CD4-positive, alpha-beta memory T cell (primary cell): ENCODE data around the gene HEYL. TPM values are rescaled to one million over a fixed set of nuclear protein-coding genes. Genes with fewer than 3 reads are reported as not detected.

ENCODE experiments used
- CTCF ChIA-PET: fragments of 350-600 bp; sonication (Branson Sonifier 250); formaldehyde crosslinking; loops from one replicate; lab custom pipeline; 2021; ENCODE audit warnings: inconsistent platforms; ENCODE audit not compliant: partially characterized antibody; lab: Charles Lee
- POLR2A ChIA-PET: fragments of 350-600 bp; sonication (Branson Sonifier 250); formaldehyde crosslinking; loops from one replicate; lab custom pipeline; 2021; ENCODE audit not compliant: partially characterized antibody; lab: Charles Lee
- DNase-seq, 5 donors: peaks; one replicate each; pipeline versions ENCODE4 v3.0.0 to v3.0.0-alpha.2; 2020 to 2022; ENCODE audit warnings: mixed read lengths in 1 of 5
- H3K27ac ChIP-seq: one replicate; pipeline ENCODE4 v1.7.0; 2013; ENCODE audit warnings: low read depth, low read length
- H3K27me3 ChIP-seq: 2 replicates; pipeline ENCODE4 v1.7.0; 2013; ENCODE audit warnings: mild to moderate bottlenecking, low read length, moderate library complexity; ENCODE audit not compliant: insufficient read depth
- H3K36me3 ChIP-seq: 2 replicates; pipeline ENCODE4 v1.7.0; 2013; ENCODE audit warnings: mild to moderate bottlenecking, low read length, moderate library complexity; ENCODE audit not compliant: insufficient read depth
- H3K4me1 ChIP-seq: 2 replicates; pipeline ENCODE4 v1.7.0; 2013; ENCODE audit warnings: mild to moderate bottlenecking, low read length, moderate library complexity; ENCODE audit not compliant: insufficient read depth
- H3K4me3 ChIP-seq, 2 donors: one replicate each; pipeline ENCODE4 v1.7.0; 2013; ENCODE audit warnings: low read length in 2 of 2, mild to moderate bottlenecking in 1 of 2
- H3K9me3 ChIP-seq, 2 donors: one replicate each; pipeline ENCODE4 v1.7.0; 2013; ENCODE audit warnings: low read length in 2 of 2, control low read depth in 1 of 2; ENCODE audit not compliant: control insufficient read depth in 1 of 2
- H3K27ac Mint-ChIP-seq, 7 donors: one replicate each; pipeline ENCODE4 v1.8.0; 2020 to 2021; ENCODE audit warnings: mixed read lengths in 7 of 7, mild to moderate bottlenecking in 6 of 7, inconsistent platforms in 3 of 7, moderate library complexity in 3 of 7
- H3K27me3 Mint-ChIP-seq, 2 donors: one replicate each; pipeline ENCODE4 v1.8.0; 2020 to 2021; ENCODE audit warnings: mixed read lengths in 2 of 2
- H3K36me3 Mint-ChIP-seq, 2 donors: one replicate each; pipeline ENCODE4 v1.8.0; 2020 to 2021; ENCODE audit warnings: mixed read lengths in 2 of 2, inconsistent platforms in 1 of 2, mild to moderate bottlenecking in 1 of 2
- H3K4me1 Mint-ChIP-seq, 4 donors: one replicate each; pipeline ENCODE4 v1.8.0; 2020 to 2021; ENCODE audit warnings: mixed read lengths in 4 of 4, mild to moderate bottlenecking in 1 of 4
- H3K4me3 Mint-ChIP-seq, 8 donors: one replicate each; pipeline ENCODE4 v1.8.0; 2020 to 2021; ENCODE audit warnings: mixed read lengths in 8 of 8, mild to moderate bottlenecking in 7 of 8, moderate library complexity in 6 of 8, inconsistent platforms in 3 of 8
- H3K9me3 Mint-ChIP-seq, 8 donors: one replicate each; pipeline ENCODE4 v1.8.0; 2020 to 2021; ENCODE audit warnings: mixed read lengths in 8 of 8, mild to moderate bottlenecking in 5 of 8, inconsistent platforms in 3 of 8, moderate library complexity in 1 of 8
- intact Hi-C: fragments of 100-400 bp; cut with micrococcal nuclease; formaldehyde crosslinking; loops from one replicate; pipeline ENCODE4 v1.15.1; 2023
- polyA plus RNA-seq, 2 donors: library from polyadenylated mRNA; unstranded; fragments of 300-500 nt; fragmentation: Illumina TruSeq; gene quantifications; one replicate each; pipeline ENCODE4 v1.2.3, GENCODE V29; 2021
- total RNA-seq, 2 experiments: library from RNA; stranded (reverse); gene quantifications; one replicate each; pipeline ENCODE4 v1.2.3, GENCODE V29; 2021

Gene HEYL
- total and polyA plus RNA-seq, 4 experiments from 2014 or later: 0.12 to 0.23 TPM; not detected in 2

GRCh38 chr1:39683591-39684312 is 44.3 kb upstream of the HEYL start:
- H3K9me3 Mint-ChIP-seq: no peaks in the 10 kb centered on the region
- H3K36me3 Mint-ChIP-seq: peaks cover 15 to 21% of the 10 kb centered on the region in 2 donors
- H3K27me3 Mint-ChIP-seq: peaks cover 0 to 2% of the 10 kb centered on the region in 2 donors
- peak overlapping the region in 7 of 8 donors; percentile 26 to 77 (median 59) for H3K4me3 Mint-ChIP-seq
- H3K4me1 Mint-ChIP-seq: peaks cover 18 to 44% (median 38%) of the 10 kb centered on the region in 4 donors
- H3K27ac ChIP-seq: no peak overlapping the region
- intact Hi-C loops: loop anchor here (1.0 kb wide), 1 partner anchor 8 kb away; the partner anchor contains the start of gene HPCAL4
- POLR2A ChIA-PET: interaction anchor here (0.7 to 2.0 kb wide), 4 partner anchors 9 to 558 kb away, joined by 3 to 21 read pairs (median 6); partner anchors contain the start of genes HPCAL4, NT5C1A and PPIE
- peak overlapping the region in 1 of 2 donors; percentile 24 for H3K4me3 ChIP-seq
- H3K9me3 ChIP-seq: no peaks in the 10 kb centered on the region
- H3K27ac Mint-ChIP-seq: peak overlapping the region in 6 of 7 donors; percentile 11 to 92 (median 70)
- H3K27me3 ChIP-seq: no peaks in the 10 kb centered on the region
- DNase-seq: peak; percentile 46 to 73 (median 59)
- peaks cover 46% of the 10 kb centered on the region for H3K4me1 ChIP-seq
- CTCF ChIA-PET: interaction anchor here (1.0 to 2.4 kb wide), 3 partner anchors 9 to 26 kb away, joined by 3 to 13 read pairs (median 3); no protein-coding TSS in a partner anchor
- H3K36me3 ChIP-seq: no peaks in the 10 kb centered on the region

GRCh38 chr1:39681999-39682398 is 42.6 kb upstream of the HEYL start:
- peaks cover 15 to 21% of the 10 kb centered on the region in 2 donors for H3K36me3 Mint-ChIP-seq
- H3K4me1 Mint-ChIP-seq: peaks cover 15 to 38% (median 31%) of the 10 kb centered on the region in 4 donors
- intact Hi-C loops: no loop called here
- ChIA-PET CTCF (interaction anchor here (0.9 to 3.5 kb wide), 4 partner anchors 8 to 38 kb away, joined by 3 to 34 read pairs (median 10); partner anchors contain the start of gene HPCAL4), POLR2A (interaction anchor here (2.4 to 6.3 kb wide), 2 partner anchors 9 to 10 kb away, joined by 14 to 60 read pairs; partner anchors contain the start of genes HPCAL4 and NT5C1A)
- peak overlapping the region in 4 of 7 donors; percentile 53 to 76 (median 60) for H3K27ac Mint-ChIP-seq
- H3K27me3 Mint-ChIP-seq: peaks cover 0 to 2% of the 10 kb centered on the region in 2 donors
- H3K4me3 ChIP-seq: no peak overlapping the region
- H3K4me3 Mint-ChIP-seq: peak overlapping the region in 2 of 8 donors; percentile 26 to 49
- no peak for DNase-seq
- H3K4me1 ChIP-seq: peaks cover 38% of the 10 kb centered on the region
- no peaks in the 10 kb centered on the region for H3K36me3 ChIP-seq
- H3K9me3 ChIP-seq: no peaks in the 10 kb centered on the region
- no peak overlapping the region for H3K27ac ChIP-seq
- no peaks in the 10 kb centered on the region for H3K27me3 ChIP-seq
- no peaks in the 10 kb centered on the region for H3K9me3 Mint-ChIP-seq

- H3K27me3 ChIP-seq: no peaks in the 10 kb centered on the region
- no peak overlapping the region for H3K27ac ChIP-seq
- no peak for DNase-seq
- peaks cover 0 to 2% of the 10 kb centered on the region in 2 donors for H3K27me3 Mint-ChIP-seq
- peak overlapping the region; percentile 36 to 96 (median 81) for H3K27ac Mint-ChIP-seq
- POLR2A ChIA-PET: interaction anchor here (1.3 to 6.3 kb wide), 3 partner anchors 10 to 23 kb away, joined by 4 to 60 read pairs (median 14); partner anchors contain the start of genes HPCAL4 and NT5C1A
- CTCF ChIA-PET: interaction anchor here (0.9 to 3.5 kb wide), 7 partner anchors 8 to 39 kb away, joined by 3 to 34 read pairs (median 5); partner anchors contain the start of gene HPCAL4
- peak overlapping the region; percentile 33 to 88 (median 73) for H3K4me3 Mint-ChIP-seq
- no peaks in the 10 kb centered on the region for H3K9me3 ChIP-seq
- peaks cover 15 to 19% of the 10 kb centered on the region in 2 donors for H3K36me3 Mint-ChIP-seq
- peaks cover 38% of the 10 kb centered on the region for H3K4me1 ChIP-seq
- peak overlapping the region in 1 of 2 donors; percentile 37 for H3K4me3 ChIP-seq
- intact Hi-C loops: no loop called here
- H3K36me3 ChIP-seq: no peaks in the 10 kb centered on the region
- H3K9me3 Mint-ChIP-seq: no peaks in the 10 kb centered on the region
- H3K4me1 Mint-ChIP-seq: peaks cover 15 to 34% (median 31%) of the 10 kb centered on the region in 4 donors
Measured at GRCh38 chr1:39681294-39681693, 41.9 kb upstream of the HEYL start.

GRCh38 chr1:39680751-39681150 is 41.3 kb upstream of the HEYL start:
- no peak for DNase-seq

GRCh38 chr1:39679821-39680220 is 40.4 kb upstream of the HEYL start:
- Mint-ChIP-seq H3K27me3 (peaks cover 0 to 2% of the 10 kb centered on the region in 2 donors), H3K36me3 (peaks cover 15% of the 10 kb centered on the region in 2 donors), H3K4me3 (peak overlapping the region in 1 of 8 donors; percentile 20), H3K4me1 (peaks cover 14 to 29% (median 27%) of the 10 kb centered on the region in 4 donors), H3K9me3 (no peaks in the 10 kb centered on the region), H3K27ac (peak overlapping the region in 3 of 7 donors; percentile 25 to 54 (median 27))
- CTCF ChIA-PET: interaction anchor here (1.6 to 3.5 kb wide), 3 partner anchors 8 to 22 kb away, joined by 3 to 34 read pairs (median 9); partner anchors contain the start of gene NT5C1A
- H3K27me3 ChIP-seq: no peaks in the 10 kb centered on the region
- H3K4me1 ChIP-seq: peaks cover 37% of the 10 kb centered on the region
- POLR2A ChIA-PET: interaction anchor here (2.4 to 6.3 kb wide), 2 partner anchors 8 to 11 kb away, joined by 14 to 60 read pairs; partner anchors contain the start of genes HPCAL4 and NT5C1A
- H3K27ac ChIP-seq: no peak overlapping the region
- H3K4me3 ChIP-seq: no peak overlapping the region
- no peaks in the 10 kb centered on the region for H3K9me3 ChIP-seq
- intact Hi-C loops: no loop called here
- no peaks in the 10 kb centered on the region for H3K36me3 ChIP-seq
- DNase-seq: no peak

More at GRCh38 chr1:39680751-39681150, 41.3 kb upstream of the HEYL start:
- intact Hi-C loops: no loop called here
- H3K27me3 ChIP-seq: no peaks in the 10 kb centered on the region
- Mint-ChIP-seq H3K4me1 (peaks cover 14 to 32% (median 29%) of the 10 kb centered on the region in 4 donors), H3K4me3 (peak overlapping the region; percentile 60 to 88 (median 78)), H3K9me3 (no peaks in the 10 kb centered on the region), H3K27me3 (peaks cover 0 to 2% of the 10 kb centered on the region in 2 donors), H3K27ac (peak overlapping the region; percentile 36 to 96 (median 89)), H3K36me3 (peaks cover 15 to 17% of the 10 kb centered on the region in 2 donors)
- H3K36me3 ChIP-seq: no peaks in the 10 kb centered on the region
- no peaks in the 10 kb centered on the region for H3K9me3 ChIP-seq
- POLR2A ChIA-PET: interaction anchor here (1.3 to 6.3 kb wide), 3 partner anchors 9 to 23 kb away, joined by 4 to 60 read pairs (median 14); partner anchors contain the start of genes HPCAL4 and NT5C1A
- CTCF ChIA-PET: interaction anchor here (0.9 to 3.5 kb wide), 7 partner anchors 9 to 33 kb away, joined by 3 to 34 read pairs (median 5); partner anchors contain the start of genes HPCAL4 and NT5C1A
- H3K4me3 ChIP-seq: peak overlapping the region in 1 of 2 donors; percentile 37
- peak overlapping the region; percentile 8 for H3K27ac ChIP-seq
- peaks cover 38% of the 10 kb centered on the region for H3K4me1 ChIP-seq

- intact Hi-C loops: no loop called here
- ChIA-PET POLR2A (interaction anchor here (6.3 kb wide), 1 partner anchor 12 kb away, joined by 60 read pairs; the partner anchor contains the start of gene HPCAL4), CTCF (interaction anchor here (1.1 to 2.4 kb wide), 3 partner anchors 7 to 20 kb away, joined by 6 to 9 read pairs (median 8); partner anchors contain the start of genes HPCAL4 and NT5C1A)
- no peaks in the 10 kb centered on the region for H3K27me3 ChIP-seq
- Mint-ChIP-seq H3K27ac (peak overlapping the region in 3 of 7 donors; percentile 9 to 73 (median 13)), H3K9me3 (no peaks in the 10 kb centered on the region), H3K36me3 (peaks cover 13 to 15% of the 10 kb centered on the region in 2 donors), H3K27me3 (peaks cover 0 to 2% of the 10 kb centered on the region in 2 donors), H3K4me3 (no peak overlapping the region), H3K4me1 (peaks cover 10 to 26% (median 22%) of the 10 kb centered on the region in 4 donors)
- peaks cover 29% of the 10 kb centered on the region for H3K4me1 ChIP-seq
- H3K9me3 ChIP-seq: no peaks in the 10 kb centered on the region
- DNase-seq: no peak
- H3K36me3 ChIP-seq: no peaks in the 10 kb centered on the region
- H3K4me3 ChIP-seq: no peak overlapping the region
- no peak overlapping the region for H3K27ac ChIP-seq
Measured at GRCh38 chr1:39678889-39679288, 39.4 kb upstream of the HEYL start.
